Measurements from ENCODE around the gene FAM124B. TPM values are rescaled to one million over a fixed set of nuclear protein-coding genes. Genes with fewer than 3 reads are reported as not detected.

FAM124B gene
- total RNA-seq, 1 donor from 2014 or later: 1.9 TPM

GRCh38 chr2:224381521-224382279 is 20.2 kb downstream of the FAM124B start:
- DNase-seq (ENCODE audit: low spot score): no peak

DNA sequence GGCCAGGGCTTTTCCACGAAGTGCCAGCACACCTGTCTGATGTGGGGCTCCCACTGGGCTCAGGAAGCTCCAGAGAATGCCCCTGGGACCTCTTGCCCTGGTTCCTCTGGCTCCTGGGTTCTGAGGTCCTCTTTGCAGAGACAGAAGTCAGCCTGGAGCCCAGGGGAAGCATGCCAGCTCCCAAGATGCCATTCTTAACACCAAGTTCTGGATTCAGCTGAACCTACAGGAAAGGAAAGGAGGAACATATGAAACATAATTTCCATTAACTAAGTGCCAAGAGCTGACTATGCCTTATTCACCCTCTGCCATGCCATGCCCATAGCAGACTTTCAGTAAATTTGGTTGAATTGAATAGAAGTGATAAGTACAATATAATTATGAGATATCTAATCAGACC is 21.9 kb downstream of the FAM124B start:
- DNase-seq (ENCODE audit: low spot score): no peak

- DNase-seq (ENCODE audit: low spot score): no peak
Observed at GRCh38 chr2:224379172-224379571, 22.7 kb downstream of the FAM124B start.

- no peak for DNase-seq (ENCODE audit: low spot score)
Observed at GRCh38 chr2:224378701-224379097, 23.2 kb downstream of the FAM124B start.

GRCh38 chr2:224377751-224378700 is 23.9 kb downstream of the FAM124B start:
- no peak for DNase-seq (ENCODE audit: low spot score)

GRCh38 chr2:224372641-224373040 is 29.3 kb downstream of the FAM124B start:
- DNase-seq (ENCODE audit: low spot score): no peak

- no peak for DNase-seq (ENCODE audit: low spot score)
Observed at GRCh38 chr2:224369028-224369632, 32.8 kb downstream of the FAM124B start.

DNA sequence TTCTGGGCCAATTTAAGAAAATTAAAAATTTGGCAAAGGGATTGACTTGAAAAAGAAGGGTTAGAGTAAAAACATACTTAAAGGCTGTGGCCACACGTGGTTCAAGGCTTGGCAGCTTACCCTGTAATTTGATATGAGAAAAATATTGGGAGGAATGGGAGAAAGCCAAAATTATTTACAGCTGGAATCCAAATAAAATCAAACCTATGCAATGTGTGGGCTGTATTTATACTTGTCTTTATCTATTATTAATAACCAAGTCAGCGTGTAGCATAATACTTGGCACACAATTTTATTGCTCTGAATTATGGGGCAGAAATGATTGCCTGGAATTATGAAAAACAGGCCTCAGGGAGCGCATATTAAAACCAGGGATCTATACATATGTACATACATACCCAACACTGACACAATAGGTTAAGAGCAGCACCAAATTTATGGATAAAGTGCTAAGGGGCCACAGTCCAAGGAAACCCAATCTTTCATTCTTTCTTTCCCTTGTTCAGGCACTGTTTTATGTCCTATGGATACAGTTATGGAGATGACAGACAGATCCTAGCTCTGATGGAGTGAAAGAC is 35.6 kb downstream of the FAM124B start:
- DNase-seq (ENCODE audit: low spot score): no peak

DNA sequence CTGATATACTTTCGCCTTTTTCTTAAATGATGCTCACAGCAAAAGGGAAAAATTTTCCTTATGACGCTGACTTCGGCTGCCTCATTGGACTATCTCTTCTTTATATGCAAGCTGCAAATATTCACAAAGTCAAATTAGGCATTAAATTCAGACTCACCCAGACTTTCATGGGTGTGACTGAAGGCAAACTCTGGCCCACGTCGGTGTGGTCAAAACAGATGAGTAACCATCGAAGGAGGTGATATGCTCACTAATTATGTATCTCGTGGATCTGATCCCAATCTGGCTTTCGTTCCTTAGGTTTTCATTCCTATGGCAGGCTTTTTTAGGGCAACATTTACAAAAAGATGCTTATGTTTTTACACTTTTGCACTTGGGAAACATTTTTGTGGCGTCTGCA is 36.6 kb downstream of the FAM124B start:
- no peak for DNase-seq (ENCODE audit: low spot score)

DNA sequence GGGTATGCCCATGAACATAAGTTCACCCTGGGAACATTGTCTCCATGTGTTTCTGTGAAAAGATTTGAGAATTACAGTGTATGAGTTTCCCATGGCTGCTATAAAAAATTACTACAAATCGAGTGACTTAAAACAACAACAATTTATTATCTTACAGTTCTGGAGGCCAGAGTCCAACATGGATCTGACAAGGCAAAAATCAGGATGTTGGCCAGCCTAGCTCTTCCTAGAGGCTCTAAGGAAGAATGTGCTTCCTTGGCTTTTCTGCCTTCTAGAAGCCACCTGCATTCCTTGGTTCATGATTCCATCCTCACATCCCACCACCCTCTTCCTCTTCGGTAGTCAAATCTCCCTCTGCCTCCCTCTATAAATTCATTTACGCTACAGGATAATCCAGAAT is 38.6 kb downstream of the FAM124B start:
- DNase-seq (ENCODE audit: low spot score): no peak

- DNase-seq (ENCODE audit: low spot score): no peak
Observed at GRCh38 chr2:224362094-224362493, 39.8 kb downstream of the FAM124B start.

DNA sequence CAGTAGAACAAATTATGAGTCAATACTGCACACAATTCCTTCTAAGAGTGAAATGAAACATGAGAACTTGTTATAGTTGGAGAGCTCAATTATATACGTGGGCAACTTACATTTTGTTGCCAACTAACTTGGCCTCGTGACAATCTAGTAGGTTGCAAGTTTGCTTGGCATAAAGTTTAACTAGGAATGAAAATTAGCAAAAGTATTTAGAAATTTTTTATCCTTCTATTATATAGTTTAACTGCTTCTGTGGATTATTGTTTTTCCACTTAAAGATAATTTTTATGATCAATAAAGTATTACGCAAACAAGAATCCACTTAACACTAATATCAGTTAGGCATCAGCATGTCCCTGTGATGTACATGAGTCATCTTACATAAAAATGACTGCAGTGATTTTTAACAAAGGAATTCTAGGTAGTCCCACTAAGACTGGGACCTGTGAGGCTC is 41.1 kb downstream of the FAM124B start:
- DNase-seq (ENCODE audit: low spot score): no peak

- DNase-seq (ENCODE audit: low spot score): no peak
Observed at GRCh38 chr2:224359569-224359968, 42.3 kb downstream of the FAM124B start.

DNA sequence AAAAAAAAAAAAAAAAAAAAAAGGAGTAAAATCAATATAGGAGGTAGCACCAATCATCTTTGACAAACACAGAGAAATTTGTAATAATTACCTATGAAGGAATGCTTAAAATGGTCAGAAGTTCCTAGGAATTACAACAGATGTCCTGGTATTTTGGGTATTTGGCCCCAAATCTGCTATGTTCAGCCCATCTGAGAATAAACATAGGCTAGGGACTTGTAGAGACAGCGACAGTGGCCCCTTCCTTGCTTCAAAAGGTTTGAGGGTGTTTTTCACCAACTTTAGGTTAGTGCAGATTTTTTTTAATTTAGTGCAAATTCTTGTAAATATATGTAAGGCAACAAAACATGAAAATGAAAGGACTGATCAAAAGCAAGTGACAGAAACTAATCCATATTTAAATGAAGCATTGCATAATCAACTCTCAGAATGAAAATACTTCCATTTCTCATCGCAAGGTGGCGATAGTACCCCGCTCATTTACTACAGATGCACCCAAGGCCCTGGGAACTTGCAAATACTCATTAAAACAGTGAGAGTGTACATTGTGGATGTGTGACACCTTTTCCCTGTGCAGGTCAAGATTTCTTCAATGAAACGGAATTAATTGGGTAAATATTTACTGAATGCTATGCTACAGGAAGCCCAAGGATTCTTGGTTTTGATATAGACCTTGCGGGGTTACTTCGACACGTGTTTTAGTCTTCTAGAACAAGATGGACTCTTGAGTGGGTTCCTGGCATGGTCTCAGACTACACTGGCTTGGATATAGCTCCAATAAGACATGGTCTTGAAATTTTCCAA is 44.6 kb downstream of the FAM124B start:
- DNase-seq (ENCODE audit: low spot score): peak; percentile 61

DNA sequence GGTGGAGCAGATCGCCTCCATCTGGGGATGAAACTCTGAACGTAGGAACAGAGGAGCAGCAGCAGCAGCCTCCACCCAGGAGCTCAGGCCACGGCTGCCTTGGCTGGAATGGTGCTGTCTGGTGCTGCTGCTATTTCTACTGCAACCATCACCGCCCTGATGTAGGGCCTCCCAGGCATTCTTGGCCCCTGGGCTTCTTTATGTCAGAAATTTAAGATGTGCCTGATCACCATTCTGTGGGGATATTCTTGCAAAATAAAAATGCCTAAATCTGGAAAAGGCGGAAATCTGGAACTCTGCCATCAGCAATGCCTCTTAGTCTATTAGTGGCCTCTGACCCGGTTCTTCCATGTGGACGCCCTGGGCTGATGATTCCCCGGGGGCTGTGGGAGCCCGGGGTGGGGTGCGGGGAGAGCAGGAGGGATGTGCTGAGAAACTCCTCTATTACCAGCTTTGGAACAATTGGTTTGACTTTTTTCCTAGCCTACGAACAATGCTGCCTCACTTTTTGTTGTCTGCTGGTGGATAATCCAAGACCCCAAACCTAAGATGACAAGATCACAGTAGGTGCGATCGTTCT is 47.2 kb downstream of the FAM124B start:
- no peak for DNase-seq (ENCODE audit: low spot score)

DNA sequence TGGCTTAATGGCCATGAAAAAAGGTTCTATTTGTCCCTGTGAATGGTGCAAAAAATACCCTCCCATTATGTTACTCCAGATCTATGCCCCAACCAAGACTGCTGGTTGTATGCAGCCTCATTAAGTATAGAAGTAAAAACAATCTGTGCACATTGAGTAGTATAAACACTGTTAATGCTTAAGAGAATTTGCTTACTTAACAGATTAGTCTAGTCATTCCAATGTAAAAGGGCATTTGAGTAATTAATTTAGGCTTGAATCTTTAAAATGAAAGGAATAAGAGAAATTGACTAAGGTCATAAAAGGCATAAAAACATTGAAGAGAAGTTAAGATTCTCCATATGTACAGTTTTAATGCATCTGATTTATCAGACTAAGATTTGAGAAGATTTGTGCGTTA is 51.2 kb downstream of the FAM124B start:
- no peak for DNase-seq (ENCODE audit: low spot score)

DNA sequence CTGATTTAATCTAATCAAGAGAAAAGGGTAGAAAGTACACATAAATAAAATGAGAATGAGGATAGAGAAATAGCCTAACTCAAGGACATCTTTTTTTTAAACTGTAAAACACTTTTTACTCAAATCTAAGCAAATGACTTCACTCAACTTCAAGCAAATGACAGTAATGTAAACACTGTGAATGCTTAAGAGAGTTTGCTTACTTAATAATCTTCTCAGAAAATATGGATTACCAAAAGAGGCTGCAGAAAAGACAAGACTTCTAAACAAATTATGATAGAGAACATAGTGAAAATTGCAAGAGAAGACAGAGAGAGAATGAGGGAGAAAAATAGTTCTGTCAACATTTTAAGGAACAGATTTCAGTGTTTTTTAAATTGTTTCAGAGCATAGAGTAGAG is 52.5 kb downstream of the FAM124B start:
- no peak for DNase-seq (ENCODE audit: low spot score)

DNA sequence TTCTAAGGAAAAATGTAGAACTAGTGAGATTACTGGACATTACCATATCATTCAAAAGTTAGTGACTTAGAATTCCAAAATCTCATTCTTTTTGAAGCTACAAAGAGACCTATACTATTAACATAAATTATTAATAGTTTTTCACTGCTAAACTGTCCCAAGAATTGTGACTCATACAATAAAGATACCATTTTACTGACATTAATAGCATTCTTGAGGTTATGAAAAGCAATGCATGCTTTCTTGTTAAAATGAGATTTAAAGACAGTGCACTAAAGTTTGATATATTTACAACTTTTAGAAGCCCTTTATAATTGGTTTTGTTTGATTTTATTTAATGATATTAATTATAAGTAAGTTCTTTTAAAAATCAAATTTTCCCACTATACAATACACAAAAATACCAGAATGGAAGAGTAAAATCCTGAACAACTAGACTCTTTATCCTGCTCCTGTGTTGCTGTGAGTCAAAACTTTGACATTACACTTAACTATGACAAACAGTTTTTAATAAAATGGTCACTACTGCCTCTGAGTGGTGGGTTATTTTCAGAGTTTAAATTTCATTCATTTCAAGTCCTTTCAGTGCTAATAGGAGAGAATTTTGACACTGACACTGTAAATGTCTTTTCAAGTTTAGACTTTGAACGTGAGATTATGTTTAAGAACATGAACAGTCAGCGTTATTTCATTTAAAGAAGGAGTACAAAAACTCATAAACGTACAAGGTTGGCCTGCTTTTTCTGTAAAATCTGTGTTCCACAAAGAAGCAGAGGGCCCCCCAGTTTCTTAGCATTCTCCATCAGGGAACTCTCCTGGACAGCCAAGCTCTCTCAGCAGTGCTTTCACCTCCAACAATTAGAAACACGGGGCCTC is 54.5 kb downstream of the FAM124B start:
- no peak for DNase-seq (ENCODE audit: low spot score)

DNA sequence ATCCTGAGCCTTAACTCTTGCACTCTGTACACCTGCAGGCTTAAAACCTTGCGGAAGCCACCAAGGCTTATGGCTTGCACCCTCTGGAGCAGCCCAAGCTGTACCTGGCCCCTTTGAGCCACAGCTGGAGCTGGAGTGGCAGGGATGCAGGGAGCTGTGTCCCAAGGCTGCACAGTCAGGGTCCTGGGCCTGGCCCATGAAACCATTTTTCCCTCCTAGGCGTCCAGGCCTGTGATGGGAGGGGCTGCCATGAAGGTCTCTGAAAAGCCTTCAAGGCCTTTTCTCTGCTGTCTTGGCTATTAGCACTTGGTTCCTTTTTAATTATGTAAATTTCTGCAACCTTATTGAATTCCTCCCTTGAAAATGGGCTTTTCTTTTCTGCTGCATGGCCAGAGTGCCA is 56.4 kb downstream of the FAM124B start:
- no peak for DNase-seq (ENCODE audit: low spot score)

DNA sequence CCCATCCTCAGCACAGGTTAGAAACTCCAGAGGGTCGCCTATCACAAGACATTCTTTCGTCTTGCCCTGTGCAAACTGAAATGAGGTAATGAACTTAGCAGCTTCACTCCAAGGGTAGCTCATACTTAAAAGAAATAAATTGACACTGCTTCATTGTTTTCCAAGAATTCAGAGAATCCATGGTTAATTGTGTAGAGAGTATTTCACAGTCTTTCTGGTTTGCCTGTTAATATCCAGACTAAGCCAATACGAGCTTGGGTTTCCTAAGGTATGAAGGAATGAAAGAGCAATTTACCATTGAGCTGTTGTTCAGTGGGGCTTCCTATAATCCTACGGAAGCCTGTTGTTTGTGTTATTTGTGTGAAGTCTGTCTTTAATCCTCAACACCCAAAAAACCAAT is 58.7 kb downstream of the FAM124B start:
- DNase-seq (ENCODE audit: low spot score): no peak
